Measurements from ENCODE around the gene COG6. TPM values are rescaled to one million over a fixed set of nuclear protein-coding genes. Genes with fewer than 3 reads are reported as not detected.

The COG6 gene
- total RNA-seq, 1 donor from 2014 or later: 67.0 TPM

DNA sequence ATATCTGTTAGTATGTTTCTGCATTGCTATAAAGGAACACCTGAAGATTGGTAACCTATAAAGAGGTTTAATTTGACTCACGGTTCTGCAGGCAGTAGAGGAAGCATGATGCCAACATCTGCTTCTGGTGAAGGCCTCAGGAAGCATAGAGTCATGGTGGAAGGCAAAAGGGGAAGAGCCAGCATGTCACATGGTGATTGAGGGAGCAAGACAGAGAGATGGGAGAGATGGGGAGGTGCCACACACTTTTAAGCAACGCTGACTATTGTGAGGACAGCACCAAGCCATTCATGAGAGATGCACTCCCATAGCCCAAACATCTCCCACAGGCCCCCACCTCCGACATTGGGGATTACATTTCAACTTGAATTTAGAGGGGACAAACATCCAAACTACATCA is 32.8 kb downstream of the COG6 start:
- Histone ChIP-seq H3K79me2 (ENCODE audit: insufficient read depth, low read length) (no peaks in the 10 kb centered on the region), H3K27ac (ENCODE audit: low read depth, low read length) (no peak overlapping the region), H3K9ac (ENCODE audit: low read length) (no peak overlapping the region), H3K4me1 (ENCODE audit: insufficient read depth, low read length) (no peaks in the 10 kb centered on the region), H3K4me2 (ENCODE audit: low read length) (no peak overlapping the region), H3K4me3 (ENCODE audit: insufficient read depth, low read depth, low read length) (no peak overlapping the region), H4K20me1 (ENCODE audit: insufficient read depth, low read length) (no peaks in the 10 kb centered on the region), H3K36me3 (ENCODE audit: insufficient read depth, low read length) (peaks cover 8% of the 10 kb centered on the region), H2AFZ (ENCODE audit: low read depth, low read length) (no peak overlapping the region), H3K27me3 (ENCODE audit: insufficient read depth, low read length) (no peaks in the 10 kb centered on the region), H3K9me3 (ENCODE audit: insufficient read depth, low read depth, low read length) (no peaks in the 10 kb centered on the region)
- H3K36me3 Mint-ChIP-seq (ENCODE audit: low read depth, unreplicated experiment): no peaks in the 10 kb centered on the region
- H3K9me3 Mint-ChIP-seq (ENCODE audit: unreplicated experiment): no peaks in the 10 kb centered on the region
- peaks cover 11% of the 10 kb centered on the region for H3K4me1 Mint-ChIP-seq (ENCODE audit: low read depth, unreplicated experiment)
- no peak for DNase-seq (ENCODE audit: low read depth)
- FAIRE-seq: no peak
- peak overlapping the region; percentile 34 for H3K27ac Mint-ChIP-seq (ENCODE audit: unreplicated experiment)
- TF ChIP-seq, protein P1, sequence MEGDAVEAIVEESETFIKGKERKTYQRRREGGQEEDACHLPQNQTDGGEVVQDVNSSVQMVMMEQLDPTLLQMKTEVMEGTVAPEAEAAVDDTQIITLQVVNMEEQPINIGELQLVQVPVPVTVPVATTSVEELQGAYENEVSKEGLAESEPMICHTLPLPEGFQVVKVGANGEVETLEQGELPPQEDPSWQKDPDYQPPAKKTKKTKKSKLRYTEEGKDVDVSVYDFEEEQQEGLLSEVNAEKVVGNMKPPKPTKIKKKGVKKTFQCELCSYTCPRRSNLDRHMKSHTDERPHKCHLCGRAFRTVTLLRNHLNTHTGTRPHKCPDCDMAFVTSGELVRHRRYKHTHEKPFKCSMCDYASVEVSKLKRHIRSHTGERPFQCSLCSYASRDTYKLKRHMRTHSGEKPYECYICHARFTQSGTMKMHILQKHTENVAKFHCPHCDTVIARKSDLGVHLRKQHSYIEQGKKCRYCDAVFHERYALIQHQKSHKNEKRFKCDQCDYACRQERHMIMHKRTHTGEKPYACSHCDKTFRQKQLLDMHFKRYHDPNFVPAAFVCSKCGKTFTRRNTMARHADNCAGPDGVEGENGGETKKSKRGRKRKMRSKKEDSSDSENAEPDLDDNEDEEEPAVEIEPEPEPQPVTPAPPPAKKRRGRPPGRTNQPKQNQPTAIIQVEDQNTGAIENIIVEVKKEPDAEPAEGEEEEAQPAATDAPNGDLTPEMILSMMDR (IDR thresholded peaks at IDR 0.05; ENCODE audit: insufficient read depth, low read depth, low read length): no peak
- TF ChIP-seq EZH2 (IDR thresholded peaks at IDR 0.05; ENCODE audit: insufficient read depth, low read length): no peak
- no peak overlapping the region for H3K4me3 Mint-ChIP-seq (ENCODE audit: unreplicated experiment)
- H3K27me3 Mint-ChIP-seq (ENCODE audit: low read depth, unreplicated experiment): no peaks in the 10 kb centered on the region

DNA sequence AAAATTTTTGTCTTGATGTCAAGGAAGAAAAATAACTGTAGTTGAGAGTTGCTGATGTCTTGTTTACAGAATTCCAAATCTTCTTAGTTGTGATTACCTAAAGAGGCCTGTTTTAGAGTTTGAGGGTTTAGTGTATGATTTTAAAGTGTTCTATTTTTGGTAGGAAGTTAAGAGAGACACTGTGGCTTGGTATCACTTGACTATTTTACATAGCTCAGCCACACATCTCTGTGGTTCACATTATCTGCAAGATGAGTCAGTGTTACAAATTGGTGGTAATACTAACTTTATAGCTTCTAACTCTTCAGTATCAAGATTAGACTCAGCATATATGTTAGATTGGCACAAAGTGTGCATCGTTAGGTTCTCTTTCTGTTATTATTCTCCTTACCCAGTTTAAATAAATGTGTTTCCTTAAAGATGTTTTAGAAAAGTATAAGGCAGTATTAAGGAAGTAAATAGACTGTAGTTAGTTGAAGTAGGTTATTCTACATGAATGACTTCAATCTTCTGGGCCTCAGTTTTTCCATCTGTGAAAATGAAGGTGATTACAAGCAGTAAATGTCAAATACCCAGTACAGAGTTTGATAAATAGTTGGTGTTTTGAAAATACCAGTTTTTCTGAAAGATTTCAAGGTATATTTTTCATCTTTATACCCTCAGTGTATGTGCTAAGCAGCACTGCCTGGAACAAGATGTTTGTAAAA is 33.4 kb downstream of the COG6 start:
- no peak overlapping the region for H3K4me2 ChIP-seq (ENCODE audit: low read length)
- no peak overlapping the region for H3K4me3 ChIP-seq (ENCODE audit: insufficient read depth, low read depth, low read length)
- H3K4me1 Mint-ChIP-seq (ENCODE audit: low read depth, unreplicated experiment): peaks cover 11% of the 10 kb centered on the region
- no peaks in the 10 kb centered on the region for H3K36me3 Mint-ChIP-seq (ENCODE audit: low read depth, unreplicated experiment)
- no peaks in the 10 kb centered on the region for H4K20me1 ChIP-seq (ENCODE audit: insufficient read depth, low read length)
- TF ChIP-seq, protein P1 (IDR thresholded peaks at IDR 0.05; ENCODE audit: insufficient read depth, low read depth, low read length): no peak
- no peak for TF ChIP-seq EZH2 (IDR thresholded peaks at IDR 0.05; ENCODE audit: insufficient read depth, low read length)
- no peaks in the 10 kb centered on the region for H3K9me3 ChIP-seq (ENCODE audit: insufficient read depth, low read depth, low read length)
- no peak overlapping the region for H3K27ac ChIP-seq (ENCODE audit: low read depth, low read length)
- no peaks in the 10 kb centered on the region for H3K4me1 ChIP-seq (ENCODE audit: insufficient read depth, low read length)
- H3K27me3 ChIP-seq (ENCODE audit: insufficient read depth, low read length): no peaks in the 10 kb centered on the region
- no peaks in the 10 kb centered on the region for H3K79me2 ChIP-seq (ENCODE audit: insufficient read depth, low read length)
- FAIRE-seq: peak; percentile 81
- H3K9me3 Mint-ChIP-seq (ENCODE audit: unreplicated experiment): no peaks in the 10 kb centered on the region
- peaks cover 8% of the 10 kb centered on the region for H3K36me3 ChIP-seq (ENCODE audit: insufficient read depth, low read length)
- H3K27ac Mint-ChIP-seq (ENCODE audit: unreplicated experiment): no peak overlapping the region
- H3K4me3 Mint-ChIP-seq (ENCODE audit: unreplicated experiment): no peak overlapping the region
- H3K27me3 Mint-ChIP-seq (ENCODE audit: low read depth, unreplicated experiment): no peaks in the 10 kb centered on the region
- DNase-seq (ENCODE audit: low read depth): peak; percentile 72
- no peak overlapping the region for H2AFZ ChIP-seq (ENCODE audit: low read depth, low read length)
- no peak overlapping the region for H3K9ac ChIP-seq (ENCODE audit: low read length)

All from astrocyte (in vitro differentiated cells and primary cell).